Neural cell (in vitro differentiated cells): ENCODE measurements around the gene CD8A. TPM values are rescaled to one million over a fixed set of nuclear protein-coding genes. Genes with fewer than 3 reads are reported as not detected.

Experiments used
- H2AFZ ChIP-seq: fragments of 200-600, 300-800 bp; sonication (generic), shearing (Covaris generic); 2 replicates; pipeline ENCODE4 v1.6.0; 2014; ENCODE audit warnings: low read depth, mild to moderate bottlenecking, antibody characterized with exemption, low read length, moderate library complexity
- H3F3A ChIP-seq: fragments of 200-600 bp; shearing (Covaris generic); 2 replicates; pipeline ENCODE4 v1.6.1; 2016; ENCODE audit warnings: mild to moderate bottlenecking, moderate library complexity, mixed read lengths, antibody characterized with exemption, low read length; ENCODE audit not compliant: insufficient read depth, poor library complexity, severe bottlenecking
- H3K27ac ChIP-seq: fragments of 200-600, 300-800 bp; sonication (generic), shearing (Covaris generic); 2 replicates; pipeline ENCODE4 v1.5.1; 2014; ENCODE audit warnings: mild to moderate bottlenecking, low read length, moderate library complexity
- H3K27me3 ChIP-seq: fragments of 300-800, 200-600 bp; sonication (generic), shearing (Covaris generic); 2 replicates; pipeline ENCODE4 v1.6.0; 2014; ENCODE audit warnings: mild to moderate bottlenecking, low read depth, low read length, moderate library complexity; ENCODE audit not compliant: insufficient read depth
- H3K36me3 ChIP-seq: fragments of 300-800, 200-600 bp; sonication (generic), shearing (Covaris generic); 2 replicates; pipeline ENCODE4 v1.5.1; 2014; ENCODE audit warnings: mild to moderate bottlenecking, antibody characterized with exemption, low read length, moderate library complexity; ENCODE audit not compliant: insufficient read depth
- H3K4me2 ChIP-seq: fragments of 300-800, 200-600 bp; sonication (generic), shearing (Covaris generic); 2 replicates; pipeline ENCODE4 v1.6.0; 2014; ENCODE audit warnings: mild to moderate bottlenecking, low read length
- H3K4me3 ChIP-seq: fragments of 300-800, 200-600 bp; sonication (generic), shearing (Covaris generic); 2 replicates; pipeline ENCODE4 v1.5.1; 2014; ENCODE audit warnings: mild to moderate bottlenecking, low read length, moderate library complexity
- H3K79me2 ChIP-seq: fragments of 200-600 bp; shearing (Covaris generic); replicated peaks from 2 replicates; pipeline ENCODE4 v1.6.0; 2014; ENCODE audit warnings: mild to moderate bottlenecking, low read length, moderate library complexity; ENCODE audit not compliant: insufficient read depth
- H3K9ac ChIP-seq: fragments of 300-800, 200-600 bp; sonication (generic), shearing (Covaris generic); 2 replicates; pipeline ENCODE4 v1.6.1; 2016; ENCODE audit warnings: mild to moderate bottlenecking, low read length, mixed read lengths
- H3K9me2 ChIP-seq: fragments of 200-600 bp; shearing (Covaris generic); 2 replicates; pipeline ENCODE4 v1.6.1; 2016; ENCODE audit warnings: mild to moderate bottlenecking, low read length, mixed read lengths; ENCODE audit not compliant: insufficient read depth
- H3K9me3 ChIP-seq: fragments of 200-600, 300-800 bp; sonication (generic), shearing (Covaris generic); 2 replicates; pipeline ENCODE4 v1.6.1; 2016; ENCODE audit warnings: mild to moderate bottlenecking, mixed run types, low read length, moderate library complexity, mixed read lengths
- H4K20me1 ChIP-seq: fragments of 200-600 bp; shearing (Covaris generic); 2 replicates; pipeline ENCODE4 v1.6.1; 2016; ENCODE audit warnings: mild to moderate bottlenecking, mixed run types; ENCODE audit not compliant: insufficient read depth
- EP300 ChIP-seq: fragments of 450-650 bp; conservative IDR thresholded peaks from 2 replicates; pipeline ENCODE4 v1.6.1; 2014; ENCODE audit warnings: antibody characterized with exemption, mild to moderate bottlenecking, moderate library complexity; ENCODE audit not compliant: poor library complexity, severe bottlenecking
- EZH2 ChIP-seq: fragments of 200-600, 300-800 bp; shearing (Covaris generic), sonication (generic); IDR thresholded peaks from 2 replicates; pipeline ENCODE4 v1.6.1; 2014; ENCODE audit warnings: antibody characterized with exemption, low read length, borderline replicate concordance, mild to moderate bottlenecking; ENCODE audit not compliant: insufficient read depth, poor library complexity, severe bottlenecking
- MXI1 ChIP-seq: fragments of 450-650 bp; conservative IDR thresholded peaks from 2 replicates; pipeline ENCODE4 v1.6.1; 2014; ENCODE audit warnings: antibody characterized with exemption, mild to moderate bottlenecking; ENCODE audit not compliant: poor library complexity, severe bottlenecking
- POLR2AphosphoS5 ChIP-seq: IDR thresholded peaks from 2 replicates; pipeline ENCODE4 v1.6.1; 2012
- RAD21 ChIP-seq: fragments of 450-650 bp; conservative IDR thresholded peaks from 2 replicates; pipeline ENCODE4 v1.6.1; 2014; ENCODE audit warnings: antibody characterized with exemption, mild to moderate bottlenecking, moderate library complexity
- SMC3 ChIP-seq: fragments of 450-650 bp; conservative IDR thresholded peaks from 2 replicates; pipeline ENCODE4 v1.6.1; 2014; ENCODE audit warnings: antibody characterized with exemption, mild to moderate bottlenecking, moderate library complexity; ENCODE audit not compliant: poor library complexity
- TAF1 ChIP-seq: IDR thresholded peaks from 2 replicates; pipeline ENCODE4 v1.6.1; 2012; ENCODE audit warnings: low read depth
- polyA plus RNA-seq: library from polyadenylated mRNA; depleted of rRNA; stranded (reverse); fragments of >200 nt; gene quantifications from 2 replicates; pipeline ENCODE4 v1.2.3, GENCODE V29; 2014
- TF ChIP-seq, protein P1 (sequence below): IDR thresholded peaks from 2 replicates; pipeline ENCODE4 v1.6.1; 2012; ENCODE audit warnings: borderline replicate concordance
- TF ChIP-seq, protein P2 (sequence below): fragments of 450-650 bp; IDR thresholded peaks from 2 replicates; pipeline ENCODE4 v1.5.1; 2014; ENCODE audit warnings: antibody characterized with exemption, mild to moderate bottlenecking, moderate library complexity; ENCODE audit not compliant: poor library complexity, severe bottlenecking

The CD8A gene
- polyA plus RNA-seq, 1 donor from 2014 or later: 2.2 TPM

DNA sequence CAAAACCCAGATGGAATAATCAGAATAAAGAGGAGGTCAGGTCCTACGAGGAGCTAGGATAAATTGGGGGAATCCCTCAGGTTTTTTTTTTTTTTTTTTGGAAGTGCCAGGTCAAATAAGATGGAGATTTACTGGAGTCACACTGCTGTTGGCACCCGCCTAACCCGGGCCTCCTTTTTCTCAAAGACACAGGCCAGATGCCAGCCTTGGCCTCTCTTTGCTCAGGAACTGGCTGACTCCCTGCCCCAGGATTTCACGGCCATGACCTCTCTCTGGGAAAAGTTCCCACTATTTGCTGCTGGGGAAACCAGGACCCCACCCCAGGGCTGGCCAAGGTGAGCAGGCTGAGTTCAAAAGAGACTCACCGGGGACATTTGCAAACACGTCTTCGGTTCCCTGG is 2.5 kb downstream of the CD8A start:
- Histone ChIP-seq H3K27me3 (peaks cover 55% of the 10 kb centered on the region), H3K4me2 (no peak overlapping the region)

DNA sequence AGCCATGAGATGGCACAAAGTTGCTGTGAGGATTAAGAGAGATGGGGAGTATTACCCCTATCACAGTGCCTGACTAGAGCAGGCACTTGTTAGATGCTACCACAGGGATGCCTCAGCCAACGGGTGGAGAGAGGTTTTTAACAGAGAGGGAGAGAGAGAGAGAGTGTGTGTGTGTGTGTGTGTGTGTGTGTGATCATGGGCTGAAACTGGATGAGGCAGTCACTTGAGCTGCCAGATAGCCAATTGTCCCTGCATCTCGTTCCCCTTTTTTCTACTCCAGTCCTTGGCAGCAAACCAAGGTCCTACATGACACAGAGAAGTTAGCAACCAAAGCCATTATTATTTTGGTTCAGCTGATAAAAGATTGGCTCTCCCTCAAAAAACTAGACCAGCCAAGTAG is 3.0 kb downstream of the CD8A start:
- Histone ChIP-seq H3K27me3 (peaks cover 53% of the 10 kb centered on the region), H3K36me3 (no peaks in the 10 kb centered on the region)

More for the DNA sequence above, 2.5 kb downstream of the CD8A start:
- H3K9me2 ChIP-seq: no peaks in the 10 kb centered on the region
- no peaks in the 10 kb centered on the region for H3K36me3 ChIP-seq
- H3K79me2 ChIP-seq: no peaks in the 10 kb centered on the region
- no peaks in the 10 kb centered on the region for H4K20me1 ChIP-seq
- H3K9ac ChIP-seq: no peak overlapping the region
- no peak overlapping the region for H3K4me3 ChIP-seq
- TF ChIP-seq POLR2AphosphoS5 (no peak), RAD21 (no peak), SMC3 (no peak), MXI1 (no peak), EZH2 (no peak)
- TF ChIP-seq, protein P1, sequence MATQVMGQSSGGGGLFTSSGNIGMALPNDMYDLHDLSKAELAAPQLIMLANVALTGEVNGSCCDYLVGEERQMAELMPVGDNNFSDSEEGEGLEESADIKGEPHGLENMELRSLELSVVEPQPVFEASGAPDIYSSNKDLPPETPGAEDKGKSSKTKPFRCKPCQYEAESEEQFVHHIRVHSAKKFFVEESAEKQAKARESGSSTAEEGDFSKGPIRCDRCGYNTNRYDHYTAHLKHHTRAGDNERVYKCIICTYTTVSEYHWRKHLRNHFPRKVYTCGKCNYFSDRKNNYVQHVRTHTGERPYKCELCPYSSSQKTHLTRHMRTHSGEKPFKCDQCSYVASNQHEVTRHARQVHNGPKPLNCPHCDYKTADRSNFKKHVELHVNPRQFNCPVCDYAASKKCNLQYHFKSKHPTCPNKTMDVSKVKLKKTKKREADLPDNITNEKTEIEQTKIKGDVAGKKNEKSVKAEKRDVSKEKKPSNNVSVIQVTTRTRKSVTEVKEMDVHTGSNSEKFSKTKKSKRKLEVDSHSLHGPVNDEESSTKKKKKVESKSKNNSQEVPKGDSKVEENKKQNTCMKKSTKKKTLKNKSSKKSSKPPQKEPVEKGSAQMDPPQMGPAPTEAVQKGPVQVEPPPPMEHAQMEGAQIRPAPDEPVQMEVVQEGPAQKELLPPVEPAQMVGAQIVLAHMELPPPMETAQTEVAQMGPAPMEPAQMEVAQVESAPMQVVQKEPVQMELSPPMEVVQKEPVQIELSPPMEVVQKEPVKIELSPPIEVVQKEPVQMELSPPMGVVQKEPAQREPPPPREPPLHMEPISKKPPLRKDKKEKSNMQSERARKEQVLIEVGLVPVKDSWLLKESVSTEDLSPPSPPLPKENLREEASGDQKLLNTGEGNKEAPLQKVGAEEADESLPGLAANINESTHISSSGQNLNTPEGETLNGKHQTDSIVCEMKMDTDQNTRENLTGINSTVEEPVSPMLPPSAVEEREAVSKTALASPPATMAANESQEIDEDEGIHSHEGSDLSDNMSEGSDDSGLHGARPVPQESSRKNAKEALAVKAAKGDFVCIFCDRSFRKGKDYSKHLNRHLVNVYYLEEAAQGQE: no peak
- TF ChIP-seq, protein P2, sequence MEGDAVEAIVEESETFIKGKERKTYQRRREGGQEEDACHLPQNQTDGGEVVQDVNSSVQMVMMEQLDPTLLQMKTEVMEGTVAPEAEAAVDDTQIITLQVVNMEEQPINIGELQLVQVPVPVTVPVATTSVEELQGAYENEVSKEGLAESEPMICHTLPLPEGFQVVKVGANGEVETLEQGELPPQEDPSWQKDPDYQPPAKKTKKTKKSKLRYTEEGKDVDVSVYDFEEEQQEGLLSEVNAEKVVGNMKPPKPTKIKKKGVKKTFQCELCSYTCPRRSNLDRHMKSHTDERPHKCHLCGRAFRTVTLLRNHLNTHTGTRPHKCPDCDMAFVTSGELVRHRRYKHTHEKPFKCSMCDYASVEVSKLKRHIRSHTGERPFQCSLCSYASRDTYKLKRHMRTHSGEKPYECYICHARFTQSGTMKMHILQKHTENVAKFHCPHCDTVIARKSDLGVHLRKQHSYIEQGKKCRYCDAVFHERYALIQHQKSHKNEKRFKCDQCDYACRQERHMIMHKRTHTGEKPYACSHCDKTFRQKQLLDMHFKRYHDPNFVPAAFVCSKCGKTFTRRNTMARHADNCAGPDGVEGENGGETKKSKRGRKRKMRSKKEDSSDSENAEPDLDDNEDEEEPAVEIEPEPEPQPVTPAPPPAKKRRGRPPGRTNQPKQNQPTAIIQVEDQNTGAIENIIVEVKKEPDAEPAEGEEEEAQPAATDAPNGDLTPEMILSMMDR: no peak
- H3K9me3 ChIP-seq: no peaks in the 10 kb centered on the region
- no peak overlapping the region for H3K27ac ChIP-seq
- no peaks in the 10 kb centered on the region for H3F3A ChIP-seq
- no peak overlapping the region for H2AFZ ChIP-seq

More for the DNA sequence above, 3.0 kb downstream of the CD8A start:
- Histone ChIP-seq H3K9ac (no peak overlapping the region), H3K79me2 (no peaks in the 10 kb centered on the region), H3K9me2 (no peaks in the 10 kb centered on the region), H3F3A (no peaks in the 10 kb centered on the region), H3K4me3 (no peak overlapping the region), H3K27ac (no peak overlapping the region), H3K4me2 (no peak overlapping the region), H2AFZ (no peak overlapping the region), H3K9me3 (no peaks in the 10 kb centered on the region), H4K20me1 (no peaks in the 10 kb centered on the region)
- TF ChIP-seq EP300 (no peak), SMC3 (no peak), MXI1 (no peak), TAF1 (no peak), EZH2 (no peak), RAD21 (no peak), POLR2AphosphoS5 (no peak)
- TF ChIP-seq, protein P2: no peak
- TF ChIP-seq, protein P1: no peak
